Hypothalamus (tissue), 51 donors: ENCODE results near the gene NTNG2.
"Not testable (repeated sequence)": the region's sequence is repeated elsewhere in the genome, so short reads cannot be mapped to it uniquely, and the experiment has no call there.

ENCODE experiments used
- DNase-seq, 51 donors: peaks; one replicate each; lab custom pipeline; 2025; lab: John Stamatoyannopoulos, UW

The NTNG2 gene, protein sequence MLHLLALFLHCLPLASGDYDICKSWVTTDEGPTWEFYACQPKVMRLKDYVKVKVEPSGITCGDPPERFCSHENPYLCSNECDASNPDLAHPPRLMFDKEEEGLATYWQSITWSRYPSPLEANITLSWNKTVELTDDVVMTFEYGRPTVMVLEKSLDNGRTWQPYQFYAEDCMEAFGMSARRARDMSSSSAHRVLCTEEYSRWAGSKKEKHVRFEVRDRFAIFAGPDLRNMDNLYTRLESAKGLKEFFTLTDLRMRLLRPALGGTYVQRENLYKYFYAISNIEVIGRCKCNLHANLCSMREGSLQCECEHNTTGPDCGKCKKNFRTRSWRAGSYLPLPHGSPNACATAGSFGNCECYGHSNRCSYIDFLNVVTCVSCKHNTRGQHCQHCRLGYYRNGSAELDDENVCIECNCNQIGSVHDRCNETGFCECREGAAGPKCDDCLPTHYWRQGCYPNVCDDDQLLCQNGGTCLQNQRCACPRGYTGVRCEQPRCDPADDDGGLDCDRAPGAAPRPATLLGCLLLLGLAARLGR

DNA sequence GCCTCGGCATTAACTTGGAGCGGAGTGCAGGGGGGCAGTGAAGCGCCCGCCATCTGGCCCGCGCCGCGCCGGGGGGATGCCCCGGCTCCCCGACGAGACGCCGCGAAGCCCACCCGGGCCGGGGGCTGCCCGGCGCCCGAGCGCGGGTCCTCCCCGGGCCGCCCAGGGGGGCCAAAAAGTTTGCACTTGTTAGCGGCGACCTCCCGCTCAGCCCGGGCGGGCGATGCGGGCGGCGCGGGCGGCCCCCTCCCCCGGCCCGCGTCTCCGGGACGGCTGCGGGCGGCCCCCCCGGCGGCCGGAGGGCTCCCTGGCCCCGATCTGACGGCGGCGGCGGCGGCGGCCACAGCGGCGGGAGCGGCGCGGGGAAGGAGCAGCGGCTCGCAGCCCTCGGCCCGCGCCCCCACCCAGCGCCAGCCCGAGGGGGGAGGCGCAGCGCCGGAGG lies at the start of gene NTNG2:
TSS of gene NTNG2 (plus strand) at position 316 of the 442 bp plus-strand sequence. CDS start 4,774 bp downstream, outside the sequence.
- DNase-seq: no peak

DNA sequence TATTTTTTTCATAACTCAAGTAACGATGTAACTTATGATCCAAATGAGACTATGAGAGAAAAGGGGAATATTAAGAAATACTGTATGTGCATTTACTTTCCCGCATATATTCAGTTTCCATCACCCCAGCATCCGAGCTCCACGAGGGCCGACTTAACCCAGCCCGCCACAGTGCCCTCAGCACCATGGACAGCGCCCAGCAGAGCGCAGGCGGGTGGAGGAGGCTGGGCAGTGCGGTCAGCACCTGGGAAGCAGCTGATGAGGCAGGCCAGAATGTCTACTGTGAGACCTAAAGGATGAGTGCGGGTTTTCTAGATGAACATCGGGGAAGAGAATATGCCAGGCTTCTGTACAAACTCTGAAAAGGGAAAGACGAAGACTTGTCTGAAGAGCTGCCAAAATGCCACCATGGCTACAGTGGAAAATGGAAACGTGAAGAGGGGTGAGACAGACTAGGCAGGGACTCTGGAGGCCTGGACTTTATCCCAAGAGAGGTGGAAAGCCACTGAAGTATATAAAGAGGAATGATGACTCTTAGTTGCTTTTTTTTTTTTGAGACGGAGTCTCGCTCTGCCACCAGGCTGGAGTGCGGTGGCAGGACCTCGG lies 47.7 kb upstream of the NTNG2 start:
- DNase-seq: peak in 41 of 51 donors; percentile 2 to 78 (median 29)

DNA sequence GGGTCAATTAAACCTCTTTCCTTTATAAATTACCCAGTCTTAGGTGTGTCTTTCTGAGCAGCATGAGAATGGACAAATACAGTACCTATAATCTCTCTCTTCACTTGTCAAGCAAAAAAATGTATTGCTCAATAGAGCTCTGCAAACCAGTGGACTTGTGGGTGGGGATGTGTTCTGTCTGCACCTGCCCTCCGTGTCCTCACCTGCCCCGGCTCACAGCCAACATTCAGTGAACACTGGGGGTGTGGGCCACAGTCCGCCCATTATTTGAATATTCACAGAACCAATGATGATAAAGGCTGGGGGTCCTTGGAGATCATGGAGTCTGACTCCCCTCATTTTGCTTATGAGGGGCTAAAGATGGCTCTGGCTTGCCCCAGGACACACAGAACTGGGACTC lies 45.3 kb upstream of the NTNG2 start:
- DNase-seq: no peak

DNA sequence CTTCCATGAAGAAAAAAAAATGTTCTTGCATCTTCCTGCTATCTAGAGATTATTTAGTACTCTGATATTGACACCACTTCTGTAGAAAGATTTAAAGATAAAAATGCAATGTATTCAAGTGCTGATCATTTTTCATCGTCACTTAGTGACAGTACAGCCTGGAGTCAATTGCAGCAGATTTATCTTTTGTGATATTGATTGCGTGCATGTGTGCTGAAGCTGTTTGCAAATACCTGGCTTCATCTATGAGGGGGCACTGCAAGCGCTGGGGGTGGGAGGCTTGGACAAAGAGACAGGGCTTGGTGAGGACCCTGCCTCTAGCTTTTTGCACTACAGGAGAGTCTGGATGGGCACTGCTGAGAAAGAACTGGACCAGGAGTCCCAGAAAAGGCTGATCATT lies 44.2 kb upstream of the NTNG2 start:
- no peak for DNase-seq

DNA sequence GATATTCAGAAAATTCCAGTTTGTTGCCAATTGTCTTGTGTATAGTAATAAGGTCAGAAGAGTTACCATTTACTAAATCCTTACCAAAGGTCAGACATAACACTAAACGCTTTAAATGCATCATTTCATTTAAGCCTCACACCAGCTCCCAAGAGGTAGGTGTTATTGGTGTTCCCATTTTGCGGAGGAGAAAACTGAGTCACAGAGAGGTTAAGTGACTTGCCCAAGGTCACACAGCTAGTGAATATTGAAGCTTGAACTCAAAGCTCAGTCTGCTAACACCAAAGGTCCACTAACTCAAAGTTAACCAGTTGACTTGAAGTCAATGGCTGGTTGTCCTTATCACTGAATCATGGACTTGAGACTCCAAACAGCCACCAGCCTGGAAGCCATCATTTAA lies 40.8 kb upstream of the NTNG2 start:
- no peak for DNase-seq

DNA sequence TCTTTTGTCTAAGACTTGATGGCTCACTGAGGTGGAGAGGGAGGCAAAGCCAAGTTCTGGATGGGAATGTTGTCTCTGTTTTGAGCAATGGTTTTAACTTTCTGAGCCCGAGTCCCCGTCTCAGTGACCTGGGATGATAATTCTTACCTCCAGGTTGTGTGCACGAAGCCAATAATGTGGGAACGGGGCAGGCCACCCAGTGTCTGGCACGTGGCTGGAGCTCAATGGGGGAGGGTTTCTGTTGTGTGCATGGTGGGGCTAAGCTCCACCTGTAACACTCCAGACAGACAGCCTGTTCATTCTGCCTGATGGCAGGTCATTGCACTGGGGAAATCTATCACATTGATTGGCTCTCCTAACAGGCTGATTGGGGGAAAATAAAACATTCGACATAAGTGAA lies 37.1 kb upstream of the NTNG2 start:
- no peak for DNase-seq

DNA sequence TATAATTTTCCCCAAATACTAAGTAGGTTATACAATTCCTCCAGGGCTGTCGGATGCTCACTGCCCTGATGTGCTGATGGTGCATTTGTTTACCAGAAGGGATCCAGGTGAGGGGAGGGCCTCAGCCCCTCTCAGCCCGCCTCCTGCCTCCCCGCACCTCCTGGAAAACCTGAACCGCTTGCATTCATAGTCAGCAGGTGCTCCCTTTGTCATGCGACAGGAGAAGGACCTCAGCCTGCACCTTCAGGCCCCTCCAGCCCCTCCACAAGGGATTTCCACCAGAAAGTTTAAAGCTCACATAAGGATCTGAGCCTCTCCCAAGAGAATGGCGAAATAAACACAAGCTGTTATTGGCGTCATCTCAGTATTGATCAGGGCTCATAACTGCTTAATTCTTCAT lies 36.5 kb upstream of the NTNG2 start:
- no peak for DNase-seq

DNA sequence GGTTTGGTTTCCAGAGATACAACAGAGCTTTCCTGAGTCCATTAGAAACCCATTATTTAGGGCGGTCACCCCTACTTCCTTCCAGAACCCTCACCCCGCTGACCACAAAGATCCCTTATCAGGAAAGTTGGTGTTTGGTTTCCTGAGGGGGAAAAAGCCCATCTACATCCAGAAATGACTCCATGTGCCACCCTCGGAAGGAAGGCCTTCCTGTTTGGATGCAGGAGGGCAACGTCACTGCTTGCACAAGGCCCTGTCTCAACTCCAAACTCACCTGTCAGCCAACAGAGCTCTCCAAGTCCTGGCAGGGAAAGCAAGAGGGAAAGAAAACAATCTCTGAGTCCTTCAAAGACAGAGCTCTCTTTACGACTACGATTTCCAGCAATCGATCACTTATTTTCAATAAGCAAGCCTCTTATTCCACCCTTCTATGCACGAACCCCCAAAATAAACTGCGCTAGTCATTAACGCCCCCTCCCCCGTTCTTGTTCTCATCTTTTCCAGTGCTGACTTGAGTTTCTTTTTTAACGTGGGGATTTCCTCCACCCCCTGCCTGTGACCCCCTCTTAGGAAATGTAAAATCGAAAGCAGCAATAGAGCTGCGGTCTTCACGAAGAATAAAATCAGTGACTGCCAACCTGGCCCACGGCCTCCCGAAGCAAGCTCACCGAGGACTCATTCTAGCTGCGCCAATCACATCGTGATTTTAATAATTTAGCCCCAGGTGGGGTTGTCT lies 35.7 kb upstream of the NTNG2 start:
- DNase-seq: no peak

DNA sequence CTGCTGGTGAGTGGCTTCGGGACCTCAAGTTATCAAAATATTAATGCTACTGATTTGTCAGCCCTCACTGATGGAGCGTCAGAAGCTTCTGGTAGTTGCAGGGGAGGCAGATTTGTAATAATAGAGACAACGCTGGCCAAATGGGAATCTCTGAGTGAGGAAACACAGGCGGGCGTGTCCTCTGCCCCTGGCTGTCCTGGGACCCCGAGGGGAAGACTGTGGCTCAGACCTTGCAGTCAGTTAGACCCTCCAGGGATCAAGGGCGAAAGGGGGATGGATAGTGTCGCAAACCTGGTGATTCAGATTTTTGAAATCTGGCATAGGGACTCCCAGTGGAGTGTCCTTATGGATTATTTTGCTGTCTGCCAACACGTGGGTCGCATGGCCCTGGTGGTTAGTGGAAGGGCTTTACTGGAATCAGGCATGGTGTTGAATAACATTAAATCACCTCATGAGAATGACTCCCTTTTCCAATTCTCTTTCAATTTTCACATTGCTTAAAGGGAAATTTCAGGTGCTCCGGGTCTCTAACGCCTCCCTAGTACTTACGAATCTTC lies 35.1 kb upstream of the NTNG2 start:
- no peak for DNase-seq

DNA sequence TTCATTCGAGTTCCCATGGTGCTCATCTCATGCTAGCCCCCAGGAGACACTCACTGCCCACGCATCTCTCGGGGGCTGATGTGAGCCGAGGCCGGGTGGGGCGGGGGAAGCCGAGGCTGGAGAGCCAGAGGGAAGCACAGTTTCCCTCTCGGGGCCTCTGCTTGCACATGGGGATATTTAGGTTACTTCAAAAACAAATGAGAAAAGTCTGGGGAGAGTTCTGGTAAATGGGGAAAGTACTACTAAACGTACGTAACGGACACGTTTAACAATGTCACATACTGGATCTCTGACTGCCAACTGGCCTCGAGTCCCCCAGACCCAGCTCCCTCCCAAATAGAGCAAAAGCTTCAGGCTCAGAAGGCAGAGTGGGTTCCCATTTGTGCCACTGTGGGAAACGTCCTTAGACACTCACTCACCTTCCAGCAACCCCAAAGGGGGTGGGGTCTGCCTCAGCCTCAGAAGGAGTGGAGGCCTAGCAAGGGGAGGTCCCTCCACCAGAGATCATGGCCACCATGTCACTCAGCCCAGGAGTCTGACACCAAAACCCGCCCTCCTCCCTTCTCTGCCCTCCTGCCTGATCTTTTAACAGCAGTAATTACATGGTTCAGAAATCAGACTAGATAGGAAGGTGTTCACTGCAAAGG lies 33.8 kb upstream of the NTNG2 start:
- DNase-seq: no peak

DNA sequence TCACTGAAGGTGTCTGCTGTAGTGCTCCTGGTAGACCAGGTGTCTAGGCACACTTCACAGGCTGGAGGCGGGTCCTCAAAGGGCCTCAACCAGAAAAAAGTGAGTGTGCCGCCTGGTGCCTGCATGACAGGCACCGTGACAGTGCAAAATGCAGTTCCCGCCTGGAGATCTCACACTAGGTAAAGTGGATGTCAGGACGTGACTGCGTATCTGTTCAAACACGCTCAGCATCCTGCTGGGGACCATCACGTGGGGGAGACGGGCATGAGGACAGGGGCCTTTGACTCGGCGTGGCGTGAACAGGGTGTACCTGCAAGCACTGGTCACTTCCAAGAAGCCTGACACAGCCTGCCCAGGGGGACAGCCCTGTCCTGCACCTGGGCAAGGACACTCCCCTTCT lies 32.3 kb upstream of the NTNG2 start:
- no peak for DNase-seq

DNA sequence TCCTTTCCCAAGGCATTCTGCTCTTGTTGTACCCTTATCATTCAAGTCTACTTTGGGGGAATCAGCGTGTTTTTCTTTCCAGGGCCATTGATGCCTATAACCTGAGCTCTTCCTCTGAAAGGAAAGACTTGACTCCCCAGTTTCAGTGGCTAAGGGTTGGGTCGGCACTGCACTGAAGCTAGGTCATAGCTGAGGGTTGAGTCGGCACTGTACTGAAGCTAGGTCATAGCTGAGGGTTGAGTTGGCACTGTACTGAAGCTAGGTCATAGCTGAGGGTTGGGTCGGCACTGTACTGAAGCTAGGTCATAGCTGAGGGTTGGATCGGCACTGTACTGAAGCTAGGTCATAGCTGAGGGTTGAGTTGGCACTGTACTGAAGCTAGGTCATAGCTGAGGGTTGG lies 27.8 kb upstream of the NTNG2 start:
- not testable (repeated sequence) for DNase-seq

DNA sequence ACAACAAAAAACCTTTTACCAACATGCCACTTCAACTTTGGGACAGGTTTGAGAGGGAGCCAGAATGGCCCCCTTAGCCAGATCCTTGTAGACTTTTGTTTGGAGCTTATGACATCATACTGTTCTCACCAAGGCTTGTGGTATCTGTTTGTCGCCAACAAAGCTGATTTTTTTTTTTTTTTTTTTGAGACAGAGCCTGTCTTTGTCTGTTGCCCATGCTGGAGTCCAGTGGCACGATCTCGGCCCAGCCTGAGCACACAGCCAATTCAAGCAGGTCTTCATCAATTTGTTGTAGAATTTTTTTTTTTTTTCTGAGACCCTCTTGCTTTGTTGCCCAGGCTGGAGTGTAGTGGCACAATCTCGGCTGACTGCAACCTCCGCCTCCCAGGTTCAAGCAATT lies 26.4 kb upstream of the NTNG2 start:
- DNase-seq: peak in 11 of 51 donors; percentile 20 to 41 (median 25)

DNA sequence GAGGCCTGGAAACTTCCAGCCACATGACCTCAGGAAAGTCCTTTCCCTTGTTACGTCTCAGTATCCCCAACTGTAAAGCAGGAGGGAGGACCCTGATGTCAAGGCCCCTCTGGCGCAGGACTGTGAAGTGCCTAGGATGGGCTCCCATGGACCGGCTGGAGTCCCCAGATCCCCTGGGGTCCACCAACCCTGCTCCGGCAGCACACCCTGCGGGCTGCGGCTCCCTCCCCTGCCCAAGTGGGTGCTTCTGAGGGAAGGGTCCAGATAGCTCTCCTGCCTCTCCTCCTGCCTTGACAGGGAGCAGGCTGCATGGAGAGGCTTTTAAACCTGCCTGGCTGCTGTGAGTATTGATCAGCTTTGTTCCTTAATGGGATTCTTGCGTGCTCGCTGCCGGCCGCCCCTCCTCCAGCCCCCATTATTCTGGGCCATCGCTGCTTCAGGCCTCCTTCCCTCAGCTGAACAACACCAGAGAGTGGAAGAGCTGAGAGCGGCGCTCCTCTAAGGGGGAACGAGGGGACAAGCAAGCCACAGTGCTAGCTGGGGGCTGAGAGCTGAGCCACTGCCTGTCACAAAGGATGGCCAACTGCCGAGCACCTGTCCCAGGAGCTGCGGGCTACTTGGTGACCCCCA lies 25.6 kb upstream of the NTNG2 start:
- DNase-seq: no peak

DNA sequence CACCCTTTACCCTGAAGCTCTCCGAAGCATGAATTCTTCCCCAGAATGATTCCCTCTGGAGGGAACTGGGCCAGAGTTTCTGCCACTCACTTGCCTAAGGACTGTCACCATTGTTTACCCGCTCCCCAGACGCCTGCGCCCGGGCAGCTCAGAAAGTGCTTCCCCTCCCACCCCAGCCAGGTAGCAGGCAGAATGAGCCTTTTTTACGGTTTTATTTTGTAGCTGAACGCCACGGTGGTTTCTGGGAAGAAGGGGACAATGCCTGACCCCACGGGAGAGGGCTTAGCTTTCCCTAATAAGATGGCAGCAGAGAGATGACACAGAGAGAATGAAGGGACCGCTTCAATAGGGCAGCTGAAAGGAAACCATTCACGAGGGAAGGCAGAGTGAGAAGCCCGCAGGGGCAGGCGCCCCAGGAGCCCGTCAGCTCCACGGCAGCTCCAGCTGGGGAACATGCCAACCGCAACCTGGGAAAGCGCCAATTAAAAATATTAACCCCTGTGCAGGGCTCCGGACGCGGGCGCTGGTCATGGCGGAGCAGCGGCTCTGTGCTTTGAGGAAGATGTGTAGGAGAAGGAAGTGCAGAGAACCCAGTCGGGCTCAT lies 20.4 kb upstream of the NTNG2 start:
- peak in 31 of 51 donors; percentile 28 to 78 (median 62) for DNase-seq

DNA sequence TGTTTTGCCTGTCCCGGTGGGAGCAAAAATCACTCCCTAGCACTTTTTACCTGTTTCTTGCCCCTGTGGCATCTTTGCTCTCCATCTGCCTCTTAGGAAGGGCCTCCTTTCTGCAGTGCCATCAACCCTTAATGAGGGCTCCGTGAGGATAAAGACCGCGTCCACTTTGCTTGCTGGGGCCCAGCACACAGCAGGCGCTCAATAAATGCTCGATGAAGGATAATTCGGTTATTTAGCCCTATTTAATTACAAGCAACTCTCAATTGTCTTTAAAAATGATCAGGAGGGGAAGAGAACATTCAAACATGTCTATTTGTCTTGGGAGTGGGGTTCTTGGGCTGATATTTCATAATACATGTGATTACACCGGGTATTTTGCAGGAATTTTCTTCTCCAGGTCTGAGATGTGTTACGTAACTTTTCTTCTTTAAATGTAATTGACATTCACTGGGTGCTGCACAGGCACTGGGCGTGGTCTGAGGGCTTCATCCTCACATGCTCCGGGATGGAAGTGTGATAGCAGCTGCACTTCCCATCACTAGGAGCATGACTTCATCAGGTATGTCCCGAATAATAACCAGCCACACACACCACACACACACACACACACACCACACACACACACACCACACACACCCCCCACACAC lies 19.8 kb upstream of the NTNG2 start:
- DNase-seq: no peak

DNA sequence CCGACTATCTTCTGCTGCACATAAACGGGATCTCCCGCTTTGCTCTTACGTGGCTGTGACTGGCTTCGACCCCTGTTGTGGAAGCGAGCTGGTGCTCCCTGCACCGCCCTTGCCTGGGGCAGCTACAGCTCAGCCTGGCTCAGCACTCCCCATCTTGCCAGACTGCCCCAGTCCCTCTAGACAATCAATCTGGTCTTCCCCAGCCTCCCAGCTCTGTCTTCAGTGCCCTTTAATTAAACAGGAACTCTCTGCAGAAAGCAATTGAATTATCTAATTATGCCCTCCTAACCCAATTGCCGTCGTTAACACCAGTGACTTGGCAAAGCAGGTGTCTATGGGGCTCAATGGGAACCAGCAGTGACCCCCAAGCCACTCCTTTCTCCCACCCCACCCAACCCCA lies 18.9 kb upstream of the NTNG2 start:
- DNase-seq: no peak

DNA sequence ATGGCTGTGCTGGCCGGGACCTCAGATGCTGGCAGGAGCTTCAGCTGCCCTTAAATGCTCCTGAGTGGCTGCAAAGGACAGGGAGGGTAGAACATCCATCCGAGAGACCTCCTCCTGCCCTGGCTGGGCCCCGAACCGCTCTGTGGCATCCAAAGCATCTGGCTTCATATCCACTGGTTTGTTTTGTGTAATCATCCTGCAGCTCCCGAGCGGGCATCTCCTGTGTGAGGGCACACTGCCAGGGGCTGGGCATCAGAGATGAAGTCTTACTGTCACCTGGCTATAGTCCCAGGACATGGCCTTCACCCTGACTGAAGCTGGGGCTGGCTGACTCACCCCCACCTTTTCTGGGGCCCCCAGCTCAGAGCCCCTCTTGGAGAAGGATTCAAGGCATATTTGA lies 18.5 kb upstream of the NTNG2 start:
- no peak for DNase-seq
